HG02610 (cell line): ENCODE measurements around the gene RPL37A.

Experiments used
- ATAC-seq: cut with Tn5 transposase; IDR thresholded peaks from one replicate; pipeline ENCODE4 v1.9.1; 2021; ENCODE audit warnings: mild to moderate bottlenecking, moderate library complexity; ENCODE audit not compliant: unreplicated experiment

The RPL37A gene

GRCh38 chr2:216486708-216487107 is 11.9 kb upstream of the RPL37A start:
- ATAC-seq = no peak

GRCh38 chr2:216490061-216490460 is 8.6 kb upstream of the RPL37A start:
- ATAC-seq = no peak

GRCh38 chr2:216491793-216492596 is 6.6 kb upstream of the RPL37A start:
- ATAC-seq = peak; percentile 38

GRCh38 chr2:216492597-216493333 is 5.9 kb upstream of the RPL37A start:
- peak; percentile 45 for ATAC-seq

- ATAC-seq = no peak
Observed at GRCh38 chr2:216493334-216493685, 5.3 kb upstream of the RPL37A start.

- ATAC-seq = no peak
Observed at GRCh38 chr2:216495656-216496055, 3.0 kb upstream of the RPL37A start.

GRCh38 chr2:216497382-216498069 is 1.1 kb upstream of the RPL37A start:
- no peak for ATAC-seq

- no peak for ATAC-seq
Observed at GRCh38 chr2:216498070-216498378, 620 bp upstream of the RPL37A start.

- no peak for ATAC-seq
Observed at GRCh38 chr2:216499641-216500218, 1.1 kb downstream of the RPL37A start.

- no peak for ATAC-seq
Observed at GRCh38 chr2:216500572-216500971, 1.9 kb downstream of the RPL37A start.

- ATAC-seq = no peak
Observed at GRCh38 chr2:216501854-216502253, 3.2 kb downstream of the RPL37A start.

GRCh38 chr2:216502381-216503158 is 3.9 kb downstream of the RPL37A start:
- no peak for ATAC-seq

- no peak for ATAC-seq
Observed at GRCh38 chr2:216503159-216503629, 4.5 kb downstream of the RPL37A start.

GRCh38 chr2:216503697-216504375 is 5.2 kb downstream of the RPL37A start:
- no peak for ATAC-seq

- no peak for ATAC-seq
Observed at GRCh38 chr2:216504376-216504762, 5.7 kb downstream of the RPL37A start.

GRCh38 chr2:216505133-216506106 is 6.8 kb downstream of the RPL37A start:
- ATAC-seq = no peak

- no peak for ATAC-seq
Observed at GRCh38 chr2:216507220-216508160, 8.8 kb downstream of the RPL37A start.

GRCh38 chr2:216508229-216508628 is 9.6 kb downstream of the RPL37A start:
- ATAC-seq = no peak
